Mesothelial cell of epicardium (in vitro differentiated cells): ENCODE data around the gene DAGLA. TPM values are rescaled to one million over a fixed set of nuclear protein-coding genes. Genes with fewer than 3 reads are reported as not detected.

Source experiments
- DNase-seq, 2 experiments: peaks; one replicate each; pipeline ENCODE4 v3.0.0; 2021; ENCODE audit warnings: low spot score in 2 of 2; ENCODE audit not compliant: unreplicated experiment in 2 of 2
- H3K27ac Mint-ChIP-seq: 2 replicates; pipeline ENCODE4 v1.8.0; 2021; ENCODE audit warnings: mixed read lengths
- H3K27me3 Mint-ChIP-seq: 2 replicates; pipeline ENCODE4 v1.8.0; 2021; ENCODE audit warnings: low read depth, mixed read lengths
- H3K36me3 Mint-ChIP-seq: 2 replicates; pipeline ENCODE4 v1.8.0; 2021; ENCODE audit warnings: mixed read lengths
- H3K4me1 Mint-ChIP-seq: 2 replicates; pipeline ENCODE4 v1.8.0; 2021; ENCODE audit warnings: mixed read lengths
- H3K4me3 Mint-ChIP-seq: 2 replicates; pipeline ENCODE4 v1.8.0; 2021; ENCODE audit warnings: mild to moderate bottlenecking, moderate library complexity, mixed read lengths
- H3K9me3 Mint-ChIP-seq: 2 replicates; pipeline ENCODE4 v1.8.0; 2021; ENCODE audit warnings: mixed read lengths
- CTCF ChIP-seq: fragments of 200-600 bp; sonication (generic); IDR thresholded peaks from one replicate; pipeline ENCODE4 v1.5.0; 2021; ENCODE audit warnings: antibody characterized with exemption; ENCODE audit not compliant: unreplicated experiment
- total RNA-seq: library from RNA; stranded (reverse); gene quantifications from 3 replicates; pipeline ENCODE4 v1.2.1, GENCODE V29; 2021

DAGLA gene
- total RNA-seq, 1 donor from 2014 or later, result 8.1 TPM

- TF ChIP-seq CTCF, result no peak
- Mint-ChIP-seq H3K36me3 (no peaks in the 10 kb centered on the region), H3K4me3 (no peak overlapping the region), H3K27ac (no peak overlapping the region), H3K4me1 (no peaks in the 10 kb centered on the region), H3K9me3 (no peaks in the 10 kb centered on the region), H3K27me3 (no peaks in the 10 kb centered on the region)
- DNase-seq, result no peak
These were observed 42.9 kb upstream of the DAGLA start for GRCh38 chr11:61637277-61637676.

- no peaks in the 10 kb centered on the region for H3K27me3 Mint-ChIP-seq
- no peak overlapping the region for H3K4me3 Mint-ChIP-seq
- H3K4me1 Mint-ChIP-seq, result no peaks in the 10 kb centered on the region
- no peak overlapping the region for H3K27ac Mint-ChIP-seq
- TF ChIP-seq CTCF, result no peak
- no peaks in the 10 kb centered on the region for H3K36me3 Mint-ChIP-seq
- no peaks in the 10 kb centered on the region for H3K9me3 Mint-ChIP-seq
- no peak for DNase-seq
These were observed 40.3 kb upstream of the DAGLA start for GRCh38 chr11:61639816-61640443.

- H3K4me3 Mint-ChIP-seq, result no peak overlapping the region
These were observed 38.0 kb upstream of the DAGLA start for GRCh38 chr11:61642162-61642561.

GRCh38 chr11:61645179-61645868, 34.9 kb upstream of the DAGLA start:
- no peak for TF ChIP-seq CTCF
- Mint-ChIP-seq H3K36me3 (no peaks in the 10 kb centered on the region), H3K4me1 (no peaks in the 10 kb centered on the region), H3K9me3 (no peaks in the 10 kb centered on the region), H3K27ac (no peak overlapping the region), H3K27me3 (no peaks in the 10 kb centered on the region), H3K4me3 (no peak overlapping the region)
- no peak for DNase-seq

More at GRCh38 chr11:61642162-61642561, 38.0 kb upstream of the DAGLA start:
- no peaks in the 10 kb centered on the region for H3K36me3 Mint-ChIP-seq
- no peaks in the 10 kb centered on the region for H3K9me3 Mint-ChIP-seq
- H3K27me3 Mint-ChIP-seq, result no peaks in the 10 kb centered on the region
- no peaks in the 10 kb centered on the region for H3K4me1 Mint-ChIP-seq
- no peak for TF ChIP-seq CTCF
- no peak for DNase-seq
- H3K27ac Mint-ChIP-seq, result no peak overlapping the region

GRCh38 chr11:61647529-61647928, 32.7 kb upstream of the DAGLA start:
- no peak for DNase-seq
- Mint-ChIP-seq H3K36me3 (no peaks in the 10 kb centered on the region), H3K4me1 (no peaks in the 10 kb centered on the region), H3K27me3 (no peaks in the 10 kb centered on the region), H3K9me3 (no peaks in the 10 kb centered on the region), H3K4me3 (no peak overlapping the region), H3K27ac (no peak overlapping the region)
- TF ChIP-seq CTCF, result no peak
